Measurements from ENCODE around the gene ARHGAP45.

Gene ARHGAP45

DNA sequence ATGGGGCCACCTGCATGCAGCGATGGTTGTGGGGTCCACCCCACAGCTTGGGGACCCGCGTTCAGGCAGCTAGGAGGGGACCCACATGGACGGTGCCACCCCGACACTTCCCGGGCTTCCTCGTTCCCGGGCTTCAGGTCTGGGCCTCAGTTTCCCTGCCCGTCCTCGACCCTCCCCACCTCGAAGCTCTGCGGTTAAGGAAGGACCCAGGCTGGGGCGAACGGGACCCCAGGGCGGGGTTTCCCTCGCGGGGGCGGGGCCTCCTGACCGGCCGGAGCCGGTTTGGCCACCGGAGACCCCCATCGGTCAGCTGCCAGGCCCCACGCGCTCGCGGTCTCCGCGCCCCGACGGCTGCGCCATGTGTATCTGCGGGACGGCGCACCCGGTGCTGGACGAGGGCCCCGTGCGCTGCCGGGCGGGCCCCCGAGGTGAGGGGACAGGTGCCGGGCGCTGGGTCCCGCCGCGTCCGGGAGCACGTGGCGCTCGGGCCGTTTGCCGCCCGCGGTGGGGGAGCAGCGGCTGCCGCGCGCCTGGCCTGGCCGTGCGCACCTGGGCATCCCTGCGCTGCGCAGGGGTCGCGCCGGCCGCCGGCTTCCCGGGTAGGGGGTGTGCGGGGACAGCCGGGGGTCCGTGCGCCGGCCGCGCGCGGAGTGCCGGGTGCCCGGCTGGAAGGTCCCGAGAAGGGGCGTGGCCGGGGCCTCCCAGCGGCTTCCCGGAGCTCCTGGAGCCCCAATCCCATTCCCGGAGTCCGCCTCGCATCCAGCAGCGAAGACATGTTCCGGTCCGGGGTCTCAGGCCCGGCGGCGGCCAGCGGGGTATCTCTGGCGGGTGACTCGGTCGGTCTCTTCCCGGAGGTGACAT lies 4.2 kb downstream of the ARHGAP45 start:
- H3K9ac ChIP-seq (ENCODE audit: low read length), result no peak overlapping the region
- no peak overlapping the region for H3K4me3 ChIP-seq (ENCODE audit: low read length)
- no peaks in the 10 kb centered on the region for H3K36me3 ChIP-seq (ENCODE audit: control insufficient read depth, insufficient read depth, low read length)
- peaks cover 58% of the 10 kb centered on the region for H3K4me1 ChIP-seq (ENCODE audit: control insufficient read depth, insufficient read depth, low read length)
- no peaks in the 10 kb centered on the region for H3K9me3 ChIP-seq (ENCODE audit: control insufficient read depth, low read length)
- peaks cover 60% of the 10 kb centered on the region for H3K27me3 ChIP-seq (ENCODE audit: control insufficient read depth, insufficient read depth, low read length)

DNA sequence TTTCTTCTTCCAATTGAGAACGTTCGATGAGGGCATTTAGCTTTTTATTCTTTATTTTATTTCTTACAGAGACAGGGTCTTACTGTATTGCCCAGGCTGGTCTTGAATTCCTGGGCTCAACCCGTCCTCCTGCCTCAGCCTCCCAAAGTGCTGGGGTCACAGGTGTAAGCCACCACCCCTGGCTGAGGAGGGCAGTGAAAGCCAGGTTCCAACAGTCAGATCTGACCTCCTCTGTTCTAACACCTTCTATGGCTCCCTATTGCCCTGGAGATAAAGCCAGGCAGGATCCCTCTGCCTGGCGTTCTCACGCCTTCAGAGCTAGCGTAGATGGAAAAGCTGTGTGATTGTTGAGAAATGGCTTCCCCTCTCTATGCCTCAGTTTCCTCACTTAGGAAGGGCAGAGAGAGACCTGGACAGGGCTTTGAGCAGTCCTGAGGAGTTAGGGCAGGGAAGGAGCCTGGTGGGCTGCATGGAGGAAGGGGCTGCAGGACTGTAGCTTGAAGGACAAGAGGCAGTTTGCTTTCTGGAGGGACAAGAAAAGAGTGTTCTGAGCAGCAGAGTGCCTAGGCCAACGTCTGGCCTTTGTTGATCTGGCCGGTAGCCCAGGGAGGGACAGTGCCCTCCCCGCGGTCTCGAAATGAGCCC lies 5.5 kb downstream of the ARHGAP45 start:
- H3K27me3 ChIP-seq (ENCODE audit: control insufficient read depth, insufficient read depth, low read length), result peaks cover 46% of the 10 kb centered on the region

DNA sequence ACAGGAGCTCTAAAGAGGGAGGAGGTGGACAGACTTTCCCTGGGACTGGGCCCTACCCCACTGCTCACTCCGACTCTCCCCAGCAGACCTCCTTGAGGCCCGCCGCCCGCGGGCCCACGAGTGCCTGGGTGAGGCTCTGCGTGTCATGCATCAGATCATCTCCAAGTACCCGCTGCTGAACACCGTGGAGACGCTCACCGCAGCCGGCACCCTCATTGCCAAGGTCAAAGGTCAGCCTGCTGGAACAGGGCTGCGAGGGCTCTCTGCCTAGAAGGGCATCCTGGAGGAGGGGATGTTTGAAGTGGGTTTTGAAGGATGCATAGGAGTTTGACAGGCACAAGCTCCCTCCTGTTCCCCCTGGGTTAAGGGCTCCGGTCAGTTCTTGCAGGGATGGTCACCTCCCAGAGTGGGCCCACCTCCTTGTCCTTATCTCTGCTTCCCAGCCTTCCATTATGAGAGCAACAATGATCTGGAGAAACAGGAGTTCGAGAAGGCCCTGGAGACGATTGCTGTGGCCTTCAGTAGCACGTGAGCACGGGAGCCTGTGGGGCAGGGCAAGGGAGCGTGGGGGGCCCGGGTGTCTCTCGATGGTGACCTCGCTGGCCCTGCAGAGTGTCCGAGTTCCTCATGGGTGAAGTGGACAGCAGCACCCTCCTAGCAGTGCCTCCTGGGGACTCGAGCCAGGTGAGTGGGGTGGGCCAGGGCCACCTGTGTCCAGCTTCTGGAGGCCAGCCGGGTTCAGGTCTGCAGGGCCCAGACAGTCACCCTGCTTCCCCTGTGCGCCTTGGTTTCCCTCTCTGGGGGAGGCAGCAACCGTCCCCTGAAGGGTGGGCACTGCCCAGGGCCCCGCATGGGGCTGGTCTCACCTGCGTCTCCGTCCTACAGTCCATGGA lies 6.3 kb downstream of the ARHGAP45 start:
- Histone ChIP-seq H3K9ac (ENCODE audit: low read length) (no peak overlapping the region), H3K4me3 (ENCODE audit: low read length) (no peak overlapping the region), H3K4me1 (ENCODE audit: control insufficient read depth, insufficient read depth, low read length) (peaks cover 45% of the 10 kb centered on the region), H3K36me3 (ENCODE audit: control insufficient read depth, insufficient read depth, low read length) (no peaks in the 10 kb centered on the region), H3K27me3 (ENCODE audit: control insufficient read depth, insufficient read depth, low read length) (peaks cover 38% of the 10 kb centered on the region), H3K9me3 (ENCODE audit: control insufficient read depth, low read length) (no peaks in the 10 kb centered on the region)

More for the DNA sequence above, 5.5 kb downstream of the ARHGAP45 start:
- Histone ChIP-seq H3K4me3 (ENCODE audit: low read length) (no peak overlapping the region), H3K4me1 (ENCODE audit: control insufficient read depth, insufficient read depth, low read length) (peaks cover 54% of the 10 kb centered on the region), H3K36me3 (ENCODE audit: control insufficient read depth, insufficient read depth, low read length) (no peaks in the 10 kb centered on the region), H3K9me3 (ENCODE audit: control insufficient read depth, low read length) (no peaks in the 10 kb centered on the region), H3K9ac (ENCODE audit: low read length) (no peak overlapping the region)

DNA sequence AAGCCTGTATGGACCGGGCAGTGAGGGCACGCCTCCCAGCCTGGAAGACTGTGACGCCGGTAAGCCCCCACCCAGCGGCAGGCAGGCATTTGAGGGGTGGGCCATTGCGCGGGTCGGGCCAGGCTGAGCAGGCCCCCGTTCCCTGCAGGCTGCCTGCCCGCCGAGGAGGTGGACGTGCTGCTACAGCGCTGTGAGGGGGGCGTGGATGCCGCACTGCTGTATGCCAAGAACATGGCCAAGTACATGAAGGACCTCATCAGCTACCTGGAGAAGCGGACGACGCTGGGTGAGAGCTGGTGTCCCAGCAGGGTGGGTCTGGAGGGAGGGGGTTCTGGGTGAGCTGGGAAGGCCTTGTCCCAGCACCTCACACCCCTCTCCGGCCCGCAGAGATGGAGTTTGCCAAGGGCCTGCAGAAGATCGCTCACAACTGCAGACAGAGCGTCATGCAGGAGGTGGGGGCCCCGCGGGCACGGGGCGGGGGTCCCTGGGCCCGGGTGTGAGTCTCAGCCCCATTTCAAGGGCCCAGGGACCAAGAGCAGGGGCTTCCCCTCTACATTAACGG lies 7.1 kb downstream of the ARHGAP45 start:
- H3K27me3 ChIP-seq (ENCODE audit: control insufficient read depth, insufficient read depth, low read length), result peaks cover 32% of the 10 kb centered on the region
- peaks cover 38% of the 10 kb centered on the region for H3K4me1 ChIP-seq (ENCODE audit: control insufficient read depth, insufficient read depth, low read length)
- no peak overlapping the region for H3K9ac ChIP-seq (ENCODE audit: low read length)
- no peak overlapping the region for H3K4me3 ChIP-seq (ENCODE audit: low read length)
- no peaks in the 10 kb centered on the region for H3K9me3 ChIP-seq (ENCODE audit: control insufficient read depth, low read length)
- H3K36me3 ChIP-seq (ENCODE audit: control insufficient read depth, insufficient read depth, low read length), result no peaks in the 10 kb centered on the region

DNA sequence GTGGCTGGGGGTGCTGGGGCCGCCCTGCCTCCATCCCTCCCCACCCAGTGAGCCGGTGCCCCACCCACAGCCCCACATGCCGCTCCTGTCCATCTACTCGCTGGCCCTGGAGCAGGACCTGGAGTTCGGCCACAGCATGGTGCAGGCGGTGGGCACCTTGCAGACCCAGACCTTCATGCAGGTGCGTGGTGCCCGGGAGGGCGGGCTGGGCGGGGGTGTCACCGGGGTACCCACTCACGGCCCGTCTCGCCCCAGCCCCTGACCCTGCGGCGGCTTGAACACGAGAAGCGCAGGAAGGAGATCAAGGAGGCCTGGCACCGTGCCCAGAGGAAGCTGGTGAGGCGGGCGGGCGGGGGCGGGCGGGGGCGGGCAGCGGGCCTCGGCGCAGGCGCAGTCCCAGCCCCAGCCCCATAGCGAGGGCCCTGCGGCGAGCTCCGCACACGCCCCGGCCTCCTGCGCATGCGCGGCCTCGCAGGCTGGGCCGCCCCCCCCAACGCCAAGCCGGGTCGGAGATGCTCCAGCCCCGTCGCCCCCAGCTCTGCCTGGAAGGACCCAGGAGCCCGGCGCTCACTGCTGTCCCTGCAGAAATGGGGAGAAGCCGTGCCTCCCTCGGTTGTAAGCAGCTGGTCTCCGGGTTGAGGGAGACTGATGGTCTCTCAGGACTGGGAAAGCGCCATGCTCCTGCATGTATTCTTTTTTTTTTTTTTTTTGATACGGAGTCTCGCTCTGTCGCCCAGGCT lies 7.7 kb downstream of the ARHGAP45 start:
- peaks cover 25% of the 10 kb centered on the region for H3K27me3 ChIP-seq (ENCODE audit: control insufficient read depth, insufficient read depth, low read length)
- H3K9me3 ChIP-seq (ENCODE audit: control insufficient read depth, low read length), result no peaks in the 10 kb centered on the region
- no peaks in the 10 kb centered on the region for H3K36me3 ChIP-seq (ENCODE audit: control insufficient read depth, insufficient read depth, low read length)
- H3K9ac ChIP-seq (ENCODE audit: low read length), result no peak overlapping the region
- H3K4me3 ChIP-seq (ENCODE audit: low read length), result no peak overlapping the region
- peaks cover 32% of the 10 kb centered on the region for H3K4me1 ChIP-seq (ENCODE audit: control insufficient read depth, insufficient read depth, low read length)

DNA sequence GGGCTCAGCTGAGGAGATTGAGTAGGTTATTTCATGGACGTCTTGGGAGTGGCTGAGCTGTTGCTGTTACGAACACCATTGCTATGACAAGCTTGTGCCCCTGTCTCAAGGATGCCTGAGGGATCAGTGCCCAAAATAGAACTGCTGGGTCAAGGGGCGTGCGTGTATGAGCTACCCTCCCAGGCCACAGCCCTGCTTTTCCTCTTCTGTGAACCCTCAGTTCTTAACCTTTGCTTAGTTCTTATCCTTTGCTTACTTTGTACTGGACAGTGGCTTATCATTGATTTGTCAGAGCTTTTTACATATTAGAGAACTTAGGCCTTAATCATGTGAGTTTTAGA lies 9.0 kb downstream of the ARHGAP45 start:
- Histone ChIP-seq H3K9ac (ENCODE audit: low read length) (no peak overlapping the region), H3K27me3 (ENCODE audit: control insufficient read depth, insufficient read depth, low read length) (peaks cover 15% of the 10 kb centered on the region), H3K36me3 (ENCODE audit: control insufficient read depth, insufficient read depth, low read length) (no peaks in the 10 kb centered on the region), H3K4me1 (ENCODE audit: control insufficient read depth, insufficient read depth, low read length) (peaks cover 28% of the 10 kb centered on the region), H3K9me3 (ENCODE audit: control insufficient read depth, low read length) (no peaks in the 10 kb centered on the region), H3K4me3 (ENCODE audit: low read length) (no peak overlapping the region)

DNA sequence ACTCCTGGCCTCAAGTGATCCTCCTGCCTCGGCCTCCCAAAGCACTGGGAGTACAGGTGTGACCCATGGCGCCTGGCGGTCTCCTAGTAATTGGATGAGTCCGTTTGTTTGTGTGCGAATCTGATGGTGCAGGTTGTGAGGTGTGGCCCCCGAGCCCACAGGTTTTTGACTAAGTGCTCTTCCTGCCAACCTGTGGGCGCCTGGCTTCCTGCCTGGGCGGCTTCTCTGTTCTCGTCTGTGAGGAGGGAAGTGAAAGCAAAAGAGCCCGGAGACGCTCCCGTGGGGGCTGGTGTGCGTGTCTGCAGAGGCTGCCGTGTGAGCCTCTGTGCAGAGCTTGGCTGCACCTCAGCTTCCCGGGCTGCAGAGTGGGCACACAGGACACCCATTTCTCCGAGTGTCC lies 10.0 kb downstream of the ARHGAP45 start:
- H3K27me3 ChIP-seq (ENCODE audit: control insufficient read depth, insufficient read depth, low read length), result peaks cover 7% of the 10 kb centered on the region
- H3K9ac ChIP-seq (ENCODE audit: low read length), result peak overlapping the region; percentile 8
- H3K4me1 ChIP-seq (ENCODE audit: control insufficient read depth, insufficient read depth, low read length), result peaks cover 35% of the 10 kb centered on the region
- H3K9me3 ChIP-seq (ENCODE audit: control insufficient read depth, low read length), result no peaks in the 10 kb centered on the region
- no peaks in the 10 kb centered on the region for H3K36me3 ChIP-seq (ENCODE audit: control insufficient read depth, insufficient read depth, low read length)
- no peak overlapping the region for H3K4me3 ChIP-seq (ENCODE audit: low read length)

DNA sequence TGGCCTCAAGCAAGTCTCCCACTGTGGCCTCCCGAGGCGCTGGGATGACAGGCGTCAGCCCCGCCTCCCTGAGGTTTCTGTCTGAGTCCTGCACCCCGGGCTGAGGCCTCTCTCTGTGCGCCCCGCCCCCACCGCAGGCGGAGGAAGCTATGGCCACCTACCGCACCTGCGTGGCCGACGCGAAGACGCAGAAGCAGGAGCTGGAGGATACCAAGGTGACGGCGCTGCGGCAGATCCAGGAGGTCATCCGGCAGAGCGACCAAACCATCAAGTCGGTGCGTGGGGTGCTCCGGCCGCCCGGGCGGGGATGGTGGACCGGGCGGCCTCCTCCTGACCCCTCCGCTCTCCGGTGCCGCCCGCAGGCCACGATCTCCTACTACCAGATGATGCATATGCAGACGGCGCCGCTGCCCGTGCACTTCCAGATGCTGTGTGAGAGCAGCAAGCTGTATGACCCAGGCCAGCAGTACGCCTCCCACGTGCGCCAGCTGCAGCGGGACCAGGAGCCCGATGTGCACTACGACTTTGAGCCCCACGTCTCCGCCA lies 12.7 kb downstream of the ARHGAP45 start:
- H3K36me3 ChIP-seq (ENCODE audit: control insufficient read depth, insufficient read depth, low read length), result no peaks in the 10 kb centered on the region
- H3K4me1 ChIP-seq (ENCODE audit: control insufficient read depth, insufficient read depth, low read length), result peaks cover 40% of the 10 kb centered on the region
- H3K9ac ChIP-seq (ENCODE audit: low read length), result no peak overlapping the region
- no peaks in the 10 kb centered on the region for H3K9me3 ChIP-seq (ENCODE audit: control insufficient read depth, low read length)
- no peak overlapping the region for H3K4me3 ChIP-seq (ENCODE audit: low read length)
- H3K27me3 ChIP-seq (ENCODE audit: control insufficient read depth, insufficient read depth, low read length), result no peaks in the 10 kb centered on the region

DNA sequence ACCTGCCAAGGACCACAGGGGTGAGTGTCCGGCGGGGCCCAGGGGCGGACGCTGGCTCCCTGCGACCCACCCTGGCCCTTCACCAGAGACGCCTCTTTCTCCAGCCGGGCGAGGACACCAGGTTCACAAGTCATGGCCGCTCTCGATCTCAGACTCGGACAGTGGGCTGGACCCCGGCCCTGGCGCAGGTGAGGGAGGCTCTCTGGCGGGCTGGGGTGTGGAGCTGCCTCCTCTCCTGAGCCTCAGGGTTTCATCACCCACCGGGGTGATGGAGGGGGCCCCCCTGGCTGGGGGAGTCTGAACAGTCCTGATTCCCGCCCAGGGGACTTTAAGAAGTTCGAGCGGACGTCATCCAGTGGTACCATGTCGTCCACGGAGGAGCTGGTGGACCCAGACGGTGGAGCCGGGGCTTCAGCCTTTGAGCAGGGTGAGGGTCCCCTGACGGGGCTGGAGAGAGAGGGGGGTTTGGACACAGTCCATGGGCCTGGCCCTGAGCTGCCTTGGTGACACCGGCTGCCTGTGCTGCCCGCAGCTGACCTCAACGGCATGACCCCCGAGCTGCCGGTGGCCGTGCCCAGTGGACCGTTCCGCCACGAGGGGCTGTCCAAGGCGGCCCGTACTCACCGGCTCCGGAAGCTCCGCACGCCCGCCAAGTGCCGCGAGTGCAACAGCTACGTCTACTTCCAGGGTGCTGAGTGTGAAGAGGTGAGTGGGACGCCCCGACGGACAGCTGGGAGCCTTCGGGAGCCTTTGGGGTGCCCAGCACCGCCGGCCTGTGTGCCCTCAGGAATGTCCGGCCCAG lies 13.6 kb downstream of the ARHGAP45 start:
- Histone ChIP-seq H3K4me3 (ENCODE audit: low read length) (no peak overlapping the region), H3K4me1 (ENCODE audit: control insufficient read depth, insufficient read depth, low read length) (peaks cover 33% of the 10 kb centered on the region), H3K27me3 (ENCODE audit: control insufficient read depth, insufficient read depth, low read length) (no peaks in the 10 kb centered on the region), H3K9me3 (ENCODE audit: control insufficient read depth, low read length) (no peaks in the 10 kb centered on the region), H3K9ac (ENCODE audit: low read length) (no peak overlapping the region), H3K36me3 (ENCODE audit: control insufficient read depth, insufficient read depth, low read length) (no peaks in the 10 kb centered on the region)

DNA sequence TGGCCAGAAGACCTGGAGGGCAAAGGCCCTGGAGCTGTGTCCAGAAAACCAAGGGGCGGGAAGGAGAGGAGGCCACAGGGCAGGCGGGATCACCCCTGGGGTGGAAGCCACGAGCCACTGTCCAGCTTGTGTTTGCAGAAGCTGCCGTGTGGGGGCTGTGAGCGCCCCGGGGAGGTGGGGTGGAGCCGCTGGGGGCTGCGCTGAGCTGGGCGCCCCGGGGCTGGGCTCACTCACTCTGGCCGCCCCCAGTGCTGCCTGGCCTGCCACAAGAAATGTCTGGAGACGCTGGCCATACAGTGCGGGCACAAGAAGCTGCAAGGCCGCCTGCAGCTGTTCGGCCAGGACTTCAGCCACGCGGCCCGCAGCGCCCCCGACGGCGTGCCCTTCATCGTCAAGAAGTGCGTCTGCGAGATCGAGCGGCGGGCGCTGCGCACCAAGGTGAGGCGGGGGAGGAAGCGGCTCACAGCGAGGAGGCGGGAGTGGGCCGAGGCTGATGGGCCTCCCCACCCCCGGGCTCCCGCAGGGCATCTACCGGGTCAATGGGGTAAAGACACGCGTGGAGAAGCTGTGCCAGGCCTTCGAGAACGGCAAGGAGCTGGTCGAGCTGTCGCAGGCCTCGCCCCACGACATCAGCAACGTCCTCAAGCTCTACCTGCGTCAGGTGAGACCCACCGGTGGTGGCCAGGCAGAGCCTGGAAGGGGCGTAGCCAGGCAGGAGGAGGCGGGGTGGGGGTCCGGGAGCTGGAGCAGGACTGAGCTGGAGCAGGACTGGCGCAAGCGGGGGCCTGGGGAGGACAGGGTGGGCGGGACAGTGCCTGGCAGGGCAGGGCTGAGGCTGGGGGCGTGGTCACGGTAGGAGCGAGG lies 14.6 kb downstream of the ARHGAP45 start:
- H3K36me3 ChIP-seq (ENCODE audit: control insufficient read depth, insufficient read depth, low read length), result no peaks in the 10 kb centered on the region
- no peak overlapping the region for H3K9ac ChIP-seq (ENCODE audit: low read length)
- H3K4me1 ChIP-seq (ENCODE audit: control insufficient read depth, insufficient read depth, low read length), result peaks cover 23% of the 10 kb centered on the region
- no peaks in the 10 kb centered on the region for H3K27me3 ChIP-seq (ENCODE audit: control insufficient read depth, insufficient read depth, low read length)
- no peaks in the 10 kb centered on the region for H3K9me3 ChIP-seq (ENCODE audit: control insufficient read depth, low read length)
- H3K4me3 ChIP-seq (ENCODE audit: low read length), result no peak overlapping the region
